ENCODE measurements around the gene EN2. TPM values are rescaled to one million over a fixed set of nuclear protein-coding genes. Genes with fewer than 3 reads are reported as not detected.

Gene EN2
- total RNA-seq, 2 experiments from 2014 or later, result not detected

- TF ChIP-seq CTCF (conservative IDR thresholded peaks at IDR 0.05; ENCODE audit: low read length) (no peak), EZH2phosphoT487 (IDR thresholded peaks at IDR 0.05; ENCODE audit: borderline replicate concordance, low read depth, low read length) (no peak)
- no TSS peak for BruUV-seq (replicated peaks)
- H2AFZ ChIP-seq (ENCODE audit: low read length), result no peak overlapping the region
- H4K20me1 ChIP-seq (ENCODE audit: insufficient read depth, low read length), result no peaks in the 10 kb centered on the region
- intact Hi-C loops (cut with micrococcal nuclease; ENCODE audit: unreplicated experiment), result no loop called here
- H3K36me3 ChIP-seq (ENCODE audit: insufficient read depth, low read length), result no peaks in the 10 kb centered on the region
- H3K79me2 ChIP-seq (ENCODE audit: insufficient read depth, low read depth, low read length), result no peaks in the 10 kb centered on the region
- no peaks in the 10 kb centered on the region for H3K4me1 ChIP-seq (ENCODE audit: insufficient read depth, low read length, poor library complexity, severe bottlenecking)
- H3K4me3 ChIP-seq (ENCODE audit: low read depth, low read length, poor library complexity, severe bottlenecking), result no peak overlapping the region
- no peaks in the 10 kb centered on the region for H3K9me2 ChIP-seq (ENCODE audit: insufficient read depth, low read length)
- CTCF ChIA-PET (ENCODE audit: unreplicated experiment), result no interaction called here
- H3K9me3 ChIP-seq (ENCODE audit: low read length), result no peaks in the 10 kb centered on the region
- POLR2A ChIA-PET, result interaction anchor here (0.7 kb wide), 1 partner anchor 48 kb away, joined by 3 read pairs; no protein-coding TSS in a partner anchor
- no peak for DNase-seq (ENCODE audit: low spot score)
- no peak overlapping the region for H3K27ac ChIP-seq (ENCODE audit: low read depth, low read length, poor library complexity, severe bottlenecking)
- no peak overlapping the region for H3K4me2 ChIP-seq (ENCODE audit: low read length)
These were observed 37.7 kb downstream of the EN2 start for GRCh38 chr7:155495440-155496248.

- Histone ChIP-seq H3K4me2 (ENCODE audit: low read length) (no peak overlapping the region), H3K79me2 (ENCODE audit: insufficient read depth, low read depth, low read length) (no peaks in the 10 kb centered on the region)
These were observed 38.5 kb downstream of the EN2 start for GRCh38 chr7:155496267-155497005.

More at GRCh38 chr7:155496267-155497005, 38.5 kb downstream of the EN2 start:
- H3K4me1 ChIP-seq (ENCODE audit: insufficient read depth, low read length, poor library complexity, severe bottlenecking), result no peaks in the 10 kb centered on the region
- no peaks in the 10 kb centered on the region for H4K20me1 ChIP-seq (ENCODE audit: insufficient read depth, low read length)
- TF ChIP-seq CTCF (conservative IDR thresholded peaks at IDR 0.05; ENCODE audit: low read length), result no peak
- no peak for TF ChIP-seq EZH2phosphoT487 (IDR thresholded peaks at IDR 0.05; ENCODE audit: borderline replicate concordance, low read depth, low read length)
- BruUV-seq (replicated peaks), result no TSS peak
- no peaks in the 10 kb centered on the region for H3K36me3 ChIP-seq (ENCODE audit: insufficient read depth, low read length)
- ChIA-PET POLR2A (interaction anchor here (0.7 kb wide), 1 partner anchor 49 kb away, joined by 3 read pairs; no protein-coding TSS in a partner anchor), CTCF (ENCODE audit: unreplicated experiment) (no interaction called here)
- H3K9me3 ChIP-seq (ENCODE audit: low read length), result no peaks in the 10 kb centered on the region
- H2AFZ ChIP-seq (ENCODE audit: low read length), result no peak overlapping the region
- no peak overlapping the region for H3K27ac ChIP-seq (ENCODE audit: low read depth, low read length, poor library complexity, severe bottlenecking)
- intact Hi-C loops (cut with micrococcal nuclease; ENCODE audit: unreplicated experiment), result no loop called here
- H3K9me2 ChIP-seq (ENCODE audit: insufficient read depth, low read length), result no peaks in the 10 kb centered on the region
- no peak for DNase-seq (ENCODE audit: low spot score)
- H3K4me3 ChIP-seq (ENCODE audit: low read depth, low read length, poor library complexity, severe bottlenecking), result no peak overlapping the region

All from OCI-LY7 (cell line).